H1 (cell line): ENCODE data around the gene DIS3L. TPM values are rescaled to one million over a fixed set of nuclear protein-coding genes. Genes with fewer than 3 reads are reported as not detected.
A peak's percentile ranks its signal among the peaks of the same experiment; 100 is the strongest.

Source experiments
- CTCF ChIA-PET: fragments of 300-600 bp; sonication (Branson Sonifier 250); formaldehyde crosslinking; loops from one replicate; lab custom pipeline; 2021; ENCODE audit not compliant: partially characterized antibody; lab: Charles Lee
- POLR2A ChIA-PET: fragments of 300-600 bp; sonication (Branson Sonifier 250); formaldehyde crosslinking; loops from one replicate; lab custom pipeline; 2021; ENCODE audit warnings: inconsistent platforms; ENCODE audit not compliant: partially characterized antibody; lab: Charles Lee
- DNase-seq, 2 experiments: peaks; one replicate each; pipeline versions ENCODE4 v3.0.0 to v3.0.0-alpha.2; 2010 to 2022; ENCODE audit warnings: low spot score in 2 of 2, low read depth in 1 of 2, mixed read lengths in 1 of 2
- FAIRE-seq: peaks from 2 replicates; lab custom pipeline; 2011; peaks lifted over from hg19 to GRCh38; lab: Jason Lieb, UNC
- H2AFZ ChIP-seq: 2 replicates; pipeline ENCODE4 v1.8.1; 2012; ENCODE audit warnings: low read length, inconsistent platforms
- H2AK5ac ChIP-seq: 2 replicates; pipeline ENCODE4 v1.6.1; 2013; ENCODE audit warnings: low read depth, low read length
- H2BK120ac ChIP-seq: replicated peaks from 2 replicates; pipeline ENCODE3; 2013; ENCODE audit warnings: low read depth, low read length, inconsistent platforms
- H2BK12ac ChIP-seq: 2 replicates; pipeline ENCODE4 v1.6.1; 2013; ENCODE audit warnings: low read depth, low read length
- H2BK15ac ChIP-seq: 2 replicates; pipeline ENCODE4 v1.6.1; 2013; ENCODE audit warnings: low read length
- H2BK20ac ChIP-seq: 2 replicates; pipeline ENCODE4 v1.6.1; 2013; ENCODE audit warnings: low read length
- H2BK5ac ChIP-seq: 2 replicates; pipeline ENCODE4 v1.6.1; 2013; ENCODE audit warnings: low read depth, low read length
- H3K14ac ChIP-seq: 2 replicates; pipeline ENCODE4 v1.6.1; 2013; ENCODE audit warnings: inconsistent platforms; ENCODE audit not compliant: insufficient read length
- H3K18ac ChIP-seq: 2 replicates; pipeline ENCODE4 v1.6.1; 2013; ENCODE audit warnings: low read length; ENCODE audit errors: extremely low read depth
- H3K23ac ChIP-seq: 2 replicates; pipeline ENCODE4 v1.6.1; 2013; ENCODE audit warnings: inconsistent platforms; ENCODE audit not compliant: insufficient read length
- H3K23me2 ChIP-seq: 2 replicates; pipeline ENCODE4 v1.6.1; 2013; ENCODE audit warnings: low read depth, low read length
- H3K27ac ChIP-seq: 2 replicates; pipeline ENCODE4 v1.6.1; 2011; ENCODE audit warnings: low read depth, low read length, inconsistent platforms
- H3K27me3 ChIP-seq, 4 experiments: replicated peaks in 1 of 4; 1 replicate in 1 of 4; 2 replicates in 3 of 4; pipeline versions ENCODE4 v1.6.1 to v1.8.1; 2011 to 2013; ENCODE audit warnings: low read length in 3 of 4, mild to moderate bottlenecking in 3 of 4, inconsistent platforms in 2 of 4, mixed read lengths in 2 of 4, moderate library complexity in 1 of 4; ENCODE audit not compliant: control insufficient read depth in 3 of 4, insufficient read depth in 3 of 4; ENCODE audit errors: extremely low read depth in 1 of 4
- H3K36me3 ChIP-seq, 4 experiments: 2 replicates each; pipeline versions ENCODE4 v1.6.1 to v1.8.1; 2011 to 2013; ENCODE audit warnings: mild to moderate bottlenecking in 4 of 4, low read length in 3 of 4, moderate library complexity in 2 of 4, control low read depth in 1 of 4, inconsistent platforms in 1 of 4; ENCODE audit not compliant: insufficient read depth in 4 of 4, control insufficient read depth in 2 of 4
- H3K4ac ChIP-seq: replicated peaks from 2 replicates; pipeline ENCODE3; 2013; ENCODE audit warnings: low read length, low read depth, mixed read lengths, inconsistent platforms; ENCODE audit not compliant: insufficient read length
- H3K4me1 ChIP-seq, 4 experiments: replicated peaks in 1 of 4; 1 replicate in 1 of 4; 2 replicates in 3 of 4; pipeline versions ENCODE4 v1.6.1 to v1.8.1; 2011 to 2013; ENCODE audit warnings: low read length in 3 of 4, inconsistent platforms in 2 of 4, mixed read lengths in 1 of 4; ENCODE audit not compliant: insufficient read depth in 4 of 4, control insufficient read depth in 3 of 4
- H3K4me2 ChIP-seq, 2 experiments: 2 replicates each; pipeline versions ENCODE4 v1.6.1 to v1.8.1; 2011 to 2013; ENCODE audit warnings: low read depth in 2 of 2, low read length in 2 of 2, control low read depth in 1 of 2, inconsistent platforms in 1 of 2, mild to moderate bottlenecking in 1 of 2; ENCODE audit not compliant: insufficient read depth in 1 of 2
- H3K4me3 ChIP-seq, 4 experiments: fragments of 200-600, 300-600 bp in 1 of 4; sonication (generic), shearing (Covaris generic), sonication (Bioruptor Twin) in 1 of 4; 2 replicates each; pipeline versions ENCODE4 v1.5.1 to v1.8.1; 2011 to 2016; ENCODE audit warnings: low read length in 4 of 4, low read depth in 3 of 4, control low read depth in 2 of 4, inconsistent platforms in 2 of 4, mild to moderate bottlenecking in 2 of 4, mixed read lengths in 1 of 4, moderate library complexity in 1 of 4; ENCODE audit not compliant: insufficient read depth in 2 of 4; ENCODE audit errors: extremely low read depth in 1 of 4
- H3K56ac ChIP-seq: replicated peaks from 2 replicates; pipeline ENCODE3; 2013; ENCODE audit warnings: low read depth, mild to moderate bottlenecking, mixed read lengths, low read length, inconsistent platforms; ENCODE audit not compliant: insufficient read length
- H3K79me1 ChIP-seq: 2 replicates; pipeline ENCODE4 v1.6.1; 2013; ENCODE audit warnings: low read depth, low read length, control low read depth
- H3K79me2 ChIP-seq, 2 experiments: 2 replicates each; pipeline versions ENCODE4 v1.6.1 to v1.8.1; 2012 to 2013; ENCODE audit warnings: low read length in 2 of 2, mild to moderate bottlenecking in 2 of 2, inconsistent platforms in 1 of 2; ENCODE audit not compliant: insufficient read depth in 2 of 2, control insufficient read depth in 1 of 2
- H3K9ac ChIP-seq, 4 experiments: replicated peaks in 1 of 4; 1 replicate in 1 of 4; 2 replicates in 3 of 4; pipeline versions ENCODE4 v1.6.1 to v1.8.1; 2011 to 2013; ENCODE audit warnings: low read depth in 3 of 4, low read length in 3 of 4, control low read depth in 2 of 4, mild to moderate bottlenecking in 2 of 4, moderate library complexity in 2 of 4, inconsistent platforms in 1 of 4; ENCODE audit errors: extremely low read depth in 1 of 4
- H3K9me3 ChIP-seq, 2 experiments: 2 replicates each; pipeline versions ENCODE4 v1.6.1 to v1.8.1; 2012 to 2013; ENCODE audit warnings: mild to moderate bottlenecking in 2 of 2, moderate library complexity in 2 of 2, control low read depth in 1 of 2, inconsistent platforms in 1 of 2, low read depth in 1 of 2, low read length in 1 of 2, mixed read lengths in 1 of 2; ENCODE audit not compliant: insufficient read depth in 2 of 2
- H4K20me1 ChIP-seq, 2 experiments: replicated peaks in 1 of 2; 2 replicates each; pipeline versions ENCODE3 to v1.8.1; 2011 to 2013; ENCODE audit warnings: inconsistent platforms in 2 of 2, low read length in 2 of 2, mild to moderate bottlenecking in 1 of 2; ENCODE audit not compliant: insufficient read depth in 2 of 2, control insufficient read depth in 1 of 2
- H4K5ac ChIP-seq: 2 replicates; pipeline ENCODE4 v1.6.1; 2013; ENCODE audit warnings: low read length, low read depth, mixed read lengths, inconsistent platforms; ENCODE audit not compliant: insufficient read length
- H4K8ac ChIP-seq: 2 replicates; pipeline ENCODE4 v1.8.0; 2013; ENCODE audit warnings: mild to moderate bottlenecking, moderate library complexity, low read length, inconsistent platforms; ENCODE audit not compliant: insufficient read depth; ENCODE audit errors: extremely low read depth
- H4K91ac ChIP-seq: replicated peaks from 2 replicates; pipeline ENCODE3; 2013; ENCODE audit warnings: low read length, mixed read lengths, inconsistent platforms; ENCODE audit not compliant: insufficient read length
- CBX8 ChIP-seq: fragments of 300-800, 300-1000 bp; sonication (generic); IDR thresholded peaks from 2 replicates; pipeline ENCODE4 v1.7.1; 2016; ENCODE audit warnings: low read depth, low read length, borderline replicate concordance
- GABPA ChIP-seq: IDR thresholded peaks from 2 replicates; pipeline ENCODE4 v1.6.1; 2011; ENCODE audit warnings: mild to moderate bottlenecking, low read length, moderate library complexity, borderline replicate concordance; ENCODE audit not compliant: insufficient read depth
- HDAC2 ChIP-seq, 2 experiments: fragments of 300-600 bp in 1 of 2; sonication (generic) in 1 of 2; IDR thresholded peaks; 2 replicates each; pipeline ENCODE4 v1.6.1; 2011 to 2012; ENCODE audit warnings: low read depth in 2 of 2, low read length in 2 of 2, mild to moderate bottlenecking in 2 of 2, moderate library complexity in 2 of 2, borderline replicate concordance in 1 of 2, inconsistent platforms in 1 of 2
- KDM1A ChIP-seq: fragments of 200-600, 300-600 bp; sonication (generic); IDR thresholded peaks from 2 replicates; pipeline ENCODE4 v1.7.1; 2016; ENCODE audit warnings: mild to moderate bottlenecking, low read length, borderline replicate concordance
- WGBS, 2 experiments: shearing (Covaris generic) in 1 of 2; methylation state at CpG; one replicate each; pipeline versions ENCODE4 v1.1.6 to v1.1.7; 2013 to 2015; ENCODE audit warnings: low lambda C conversion rate in 2 of 2, mixed read lengths in 2 of 2, inconsistent platforms in 1 of 2, low coverage in 1 of 2, missing lambda C conversion rate in 1 of 2; ENCODE audit not compliant: insufficient replicate concordance in 2 of 2, insufficient coverage in 1 of 2, insufficient read length in 1 of 2; ENCODE audit errors: extremely low coverage in 1 of 2, missing lambda C conversion rate in 1 of 2; 5-methylcytosine and 5-hydroxymethylcytosine counted together
- polyA plus RNA-seq, 7 experiments: library from polyadenylated mRNA; depleted of rRNA in 3 of 7; stranded (reverse) in 5 of 7; unstranded in 2 of 7; fragments of >200 nt in 5 of 7; fragments of 200-250 nt in 2 of 7; gene quantifications; 1 replicate in 5 of 7; 2 replicates in 1 of 7; 4 replicates in 1 of 7; pipeline versions ENCODE4 v1.2.1 to v1.2.3, GENCODE V29; 2011 to 2013; ENCODE audit warnings: missing spikeins in 2 of 7, mixed read lengths in 2 of 7
- total RNA-seq: library from RNA; stranded (reverse); fragmentation: NEBNext Ultra II Directional; extraction: Animal tissue kit (Norgen Biotek cat#: 25700); gene quantifications from 2 replicates; pipeline ENCODE4 v1.2.1, GENCODE V29; 2021

The DIS3L gene
- total and polyA plus RNA-seq, 2 of the 8 experiments (the other 6 are each of a cell fraction or from before 2014, with no cell fraction given) = 8.7 to 25.0 TPM

DNA sequence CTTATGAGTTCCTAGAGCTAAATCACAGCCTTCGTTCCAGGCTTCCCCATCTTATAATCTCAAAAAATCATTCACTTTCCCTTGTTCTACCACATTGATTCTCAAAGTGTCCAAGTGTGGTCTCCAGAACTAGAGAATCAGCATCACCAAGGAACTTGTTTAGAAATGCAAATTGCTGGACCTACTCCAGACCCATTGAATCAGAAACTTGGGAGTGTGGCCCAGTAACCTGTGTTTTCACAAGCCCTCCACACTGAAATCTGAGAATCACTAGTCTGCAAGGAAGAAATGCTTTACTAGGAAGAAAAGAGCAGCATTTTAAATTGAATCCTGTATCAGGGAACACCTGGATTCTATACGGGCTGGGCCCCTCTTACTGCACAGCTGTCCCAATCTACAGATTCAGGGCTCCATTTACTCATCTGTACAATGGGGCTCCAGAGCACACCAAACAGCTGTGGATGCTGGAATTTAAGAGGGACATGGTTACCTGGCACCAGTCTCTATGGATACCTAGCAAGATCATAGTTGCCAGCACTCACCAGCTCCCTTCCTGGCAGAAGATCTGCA lies 43.7 kb upstream of the DIS3L start:
- Histone ChIP-seq H3K9me3 (no peaks in the 10 kb centered on the region), H4K20me1 (no peaks in the 10 kb centered on the region), H2BK120ac (no peak overlapping the region), H2BK20ac (no peak overlapping the region), H3K79me1 (no peaks in the 10 kb centered on the region), H3K56ac (no peak overlapping the region), H3K4me1 (peaks cover 8 to 20% (median 13%) of the 10 kb centered on the region in 4 experiments), H3K14ac (no peak overlapping the region), H3K18ac (no peak overlapping the region), H3K9ac (no peak overlapping the region), H3K36me3 (no peaks in the 10 kb centered on the region), H2BK12ac (no peak overlapping the region), H3K4ac (no peak overlapping the region), H2BK15ac (no peak overlapping the region), H3K23ac (no peak overlapping the region), H3K27me3 (peaks cover 6 to 40% (median 33%) of the 10 kb centered on the region in 4 experiments), H3K79me2 (no peaks in the 10 kb centered on the region), H4K5ac (no peak overlapping the region), H3K4me3 (no peak overlapping the region), H3K27ac (no peak overlapping the region), H4K91ac (no peak overlapping the region), H3K23me2 (peaks cover 19% of the 10 kb centered on the region), H3K4me2 (peak overlapping the region; percentile 2 to 7; a peak in 1 of 4 replicates), H2BK5ac (no peak overlapping the region), H4K8ac (no peak overlapping the region), H2AK5ac (no peak overlapping the region), H2AFZ (no peak overlapping the region)
- 0 out of 4 replicates have a peak, but pooled peaks of 1 of the 2 experiments have one; percentile 32 for TF ChIP-seq HDAC2 (IDR thresholded peaks at IDR 0.05; ENCODE audit: borderline replicate concordance in 1 of 2, low read depth in 2 of 2, low read length in 2 of 2)
- no peak for TF ChIP-seq CBX8
- peak; percentile 77 for TF ChIP-seq KDM1A
- TF ChIP-seq GABPA = no peak
- ChIA-PET CTCF (interaction anchor here (0.6 to 5.9 kb wide), 10 partner anchors 11 to 638 kb away, joined by 3 to 31 read pairs (median 4); partner anchors contain the start of gene INTS14), POLR2A (no interaction called here)
- no peak for FAIRE-seq
- no peak for DNase-seq
- WGBS, 2 experiments = 69% methylated on average over 2 of the region's 2 CpGs; no CpG with 5 or more reads in 1 of the 2 experiments
